HEK293T (cell line): Measurements from ENCODE around the gene CSF3R.

ENCODE experiments used
- CTCF ChIA-PET: fragments of 350-600 bp; formaldehyde crosslinking; extraction: SDS; loops from one replicate; lab custom pipeline; 2021; ENCODE audit warnings: antibody characterized with exemption, inconsistent platforms; lab: Yijun Ruan, JAX
- POLR2A ChIA-PET: fragments of 350-600 bp; formaldehyde crosslinking; extraction: SDS; loops from one replicate; lab custom pipeline; 2020; ENCODE audit warnings: antibody characterized with exemption, inconsistent platforms; lab: Yijun Ruan, JAX
- DNase-seq: peaks from one replicate; pipeline ENCODE4 v3.0.0; 2012; ENCODE audit warnings: mixed read lengths; ENCODE audit errors: extremely low spot score
- ARNT ChIP-seq: fragments of 450-650 bp; IDR thresholded peaks from 2 replicates; pipeline ENCODE4 v1.6.1; 2017; ENCODE audit warnings: mild to moderate bottlenecking
- BHLHE40 ChIP-seq: fragments of 450-650 bp; IDR thresholded peaks from 2 replicates; pipeline ENCODE4 v1.6.1; 2016; ENCODE audit warnings: mild to moderate bottlenecking, moderate library complexity, borderline replicate concordance
- CTBP1 ChIP-seq: fragments of 450-650 bp; IDR thresholded peaks from 2 replicates; pipeline ENCODE4 v1.6.1; 2016; ENCODE audit warnings: borderline replicate concordance
- ELF4 ChIP-seq: fragments of 450-650 bp; IDR thresholded peaks from 2 replicates; pipeline ENCODE4 v1.6.1; 2017; ENCODE audit warnings: antibody characterized with exemption
- FOXA1 ChIP-seq: fragments of 450-650 bp; IDR thresholded peaks from 2 replicates; pipeline ENCODE4 v1.6.1; 2016; ENCODE audit warnings: mild to moderate bottlenecking
- FOXK2 ChIP-seq: fragments of 450-650 bp; IDR thresholded peaks from 2 replicates; pipeline ENCODE4 v1.6.1; 2016; ENCODE audit warnings: mild to moderate bottlenecking
- FOXM1 ChIP-seq: fragments of 450-650 bp; IDR thresholded peaks from 2 replicates; pipeline ENCODE4 v1.6.1; 2017; ENCODE audit warnings: mild to moderate bottlenecking, borderline replicate concordance
- HDGF ChIP-seq: fragments of 450-650 bp; IDR thresholded peaks from 2 replicates; pipeline ENCODE4 v1.6.1; 2017; ENCODE audit warnings: antibody characterized with exemption, borderline replicate concordance
- L3MBTL2 ChIP-seq: fragments of 450-650 bp; conservative IDR thresholded peaks from 2 replicates; pipeline ENCODE4 v1.6.1; 2016; ENCODE audit warnings: mild to moderate bottlenecking
- LEF1 ChIP-seq: fragments of 450-650 bp; IDR thresholded peaks from 2 replicates; pipeline ENCODE4 v1.6.1; 2017; ENCODE audit warnings: mild to moderate bottlenecking, borderline replicate concordance
- NFRKB ChIP-seq: fragments of 450-650 bp; IDR thresholded peaks from 2 replicates; pipeline ENCODE4 v1.6.1; 2016; ENCODE audit warnings: mild to moderate bottlenecking, moderate library complexity
- SP1 ChIP-seq: fragments of 450-650 bp; IDR thresholded peaks from 2 replicates; pipeline ENCODE4 v1.6.1; 2017
- SUZ12 ChIP-seq: fragments of 450-650 bp; IDR thresholded peaks from 2 replicates; pipeline ENCODE4 v1.6.1; 2016; ENCODE audit warnings: mild to moderate bottlenecking
- TARDBP ChIP-seq: fragments of 450-650 bp; IDR thresholded peaks from 2 replicates; pipeline ENCODE4 v1.6.1; 2016
- ZNF384 ChIP-seq: fragments of 450-650 bp; IDR thresholded peaks from 2 replicates; pipeline ENCODE4 v1.6.1; 2016
- TF ChIP-seq, protein P1 (sequence below): fragments of 450-650 bp; IDR thresholded peaks from 2 replicates; pipeline ENCODE4 v1.6.1; 2016

CSF3R gene

DNA sequence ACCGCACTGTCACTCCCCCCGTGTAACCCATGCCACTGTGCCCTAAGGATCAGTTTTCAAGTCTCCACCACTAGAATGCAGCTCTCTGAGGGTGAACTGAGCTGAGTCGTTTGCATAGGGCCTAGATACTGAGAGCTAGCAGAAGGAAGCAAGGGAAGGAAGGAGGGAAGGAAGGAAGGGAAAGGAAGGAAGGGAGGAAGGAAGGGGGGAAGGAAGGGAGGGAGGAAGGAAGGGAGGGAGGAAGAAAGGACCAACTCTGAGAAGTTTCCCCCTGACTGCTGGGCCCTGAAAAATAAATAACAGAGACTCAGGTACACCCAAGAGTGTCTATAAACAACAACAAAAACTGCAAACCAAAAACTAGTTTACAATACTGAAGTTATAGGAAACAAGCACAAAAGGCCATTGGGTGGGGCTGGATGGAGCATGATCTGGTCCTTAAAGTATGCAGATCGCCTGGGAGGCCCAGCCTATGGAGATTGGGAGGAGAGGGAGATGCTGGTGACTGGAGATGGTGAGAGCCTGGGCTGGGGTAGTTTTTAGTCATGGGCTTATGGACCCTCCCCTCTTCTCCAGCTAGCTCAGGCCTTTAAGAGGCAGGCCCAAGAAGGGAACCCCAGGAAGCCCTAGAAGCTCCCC is 16.9 kb downstream of the CSF3R start:
- DNase-seq = no peak
- CTCF ChIA-PET = interaction anchor here (0.8 kb wide), 1 partner anchor 110 kb away, joined by 3 read pairs; no protein-coding TSS in a partner anchor
- TF ChIP-seq FOXA1 (no peak), ELF4 (no peak), ZNF384 (no peak)
- POLR2A ChIA-PET = interaction anchor here (0.7 to 6.8 kb wide), 2 partner anchors 16 to 46 kb away, joined by 3 to 77 read pairs; partner anchors contain the start of gene OSCP1

DNA sequence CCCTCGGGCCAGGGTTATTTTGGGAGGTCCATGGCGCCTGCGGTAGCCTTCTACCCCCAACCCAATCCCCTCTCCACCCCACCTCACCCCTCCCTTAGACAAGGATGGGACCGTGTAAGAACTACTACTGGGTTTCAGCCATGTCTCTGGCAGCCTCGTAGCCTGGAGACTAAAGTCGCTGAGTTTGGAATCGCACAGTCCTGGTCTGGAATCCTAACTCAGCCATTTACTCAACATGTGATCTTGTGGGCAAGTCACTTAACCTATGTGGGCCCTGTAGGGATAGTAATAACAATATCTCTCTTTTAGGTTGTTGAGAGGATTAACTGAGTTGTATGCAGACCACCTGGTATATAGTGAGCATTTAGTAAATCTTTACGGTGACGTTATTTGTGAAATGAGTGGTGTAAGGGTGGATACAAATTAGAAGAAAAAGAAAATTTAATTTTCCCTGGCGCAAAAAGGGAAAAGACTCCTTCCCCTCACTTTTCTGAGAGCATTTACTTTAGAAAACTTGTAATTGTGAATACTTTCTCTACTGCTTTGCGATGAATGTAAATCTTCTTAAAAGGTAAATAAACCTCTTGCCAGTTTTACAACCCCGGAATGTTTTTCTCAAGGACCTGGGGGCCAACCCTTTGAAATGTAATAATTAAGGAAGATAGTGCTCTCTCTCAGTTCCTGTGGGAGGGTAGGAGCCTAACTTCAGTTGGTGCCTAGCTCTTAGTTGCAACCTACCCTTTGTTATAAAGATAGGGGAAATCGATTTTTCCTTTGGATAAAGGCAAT is 17.9 kb downstream of the CSF3R start:
- ChIA-PET POLR2A (interaction anchor here (0.7 to 6.8 kb wide), 23 partner anchors 8 to 1226 kb away, joined by 3 to 77 read pairs (median 5); partner anchors contain the start of genes CSF3R, OSCP1, SH3D21 and STK40), CTCF (interaction anchor here (0.7 to 0.8 kb wide), 2 partner anchors 111 to 131 kb away, joined by 3 read pairs; no protein-coding TSS in a partner anchor)
- DNase-seq = peak; percentile 53
- TF ChIP-seq, protein P1, sequence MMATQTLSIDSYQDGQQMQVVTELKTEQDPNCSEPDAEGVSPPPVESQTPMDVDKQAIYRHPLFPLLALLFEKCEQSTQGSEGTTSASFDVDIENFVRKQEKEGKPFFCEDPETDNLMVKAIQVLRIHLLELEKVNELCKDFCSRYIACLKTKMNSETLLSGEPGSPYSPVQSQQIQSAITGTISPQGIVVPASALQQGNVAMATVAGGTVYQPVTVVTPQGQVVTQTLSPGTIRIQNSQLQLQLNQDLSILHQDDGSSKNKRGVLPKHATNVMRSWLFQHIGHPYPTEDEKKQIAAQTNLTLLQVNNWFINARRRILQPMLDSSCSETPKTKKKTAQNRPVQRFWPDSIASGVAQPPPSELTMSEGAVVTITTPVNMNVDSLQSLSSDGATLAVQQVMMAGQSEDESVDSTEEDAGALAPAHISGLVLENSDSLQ = peak; percentile 60
- no peak for TF ChIP-seq FOXK2

DNA sequence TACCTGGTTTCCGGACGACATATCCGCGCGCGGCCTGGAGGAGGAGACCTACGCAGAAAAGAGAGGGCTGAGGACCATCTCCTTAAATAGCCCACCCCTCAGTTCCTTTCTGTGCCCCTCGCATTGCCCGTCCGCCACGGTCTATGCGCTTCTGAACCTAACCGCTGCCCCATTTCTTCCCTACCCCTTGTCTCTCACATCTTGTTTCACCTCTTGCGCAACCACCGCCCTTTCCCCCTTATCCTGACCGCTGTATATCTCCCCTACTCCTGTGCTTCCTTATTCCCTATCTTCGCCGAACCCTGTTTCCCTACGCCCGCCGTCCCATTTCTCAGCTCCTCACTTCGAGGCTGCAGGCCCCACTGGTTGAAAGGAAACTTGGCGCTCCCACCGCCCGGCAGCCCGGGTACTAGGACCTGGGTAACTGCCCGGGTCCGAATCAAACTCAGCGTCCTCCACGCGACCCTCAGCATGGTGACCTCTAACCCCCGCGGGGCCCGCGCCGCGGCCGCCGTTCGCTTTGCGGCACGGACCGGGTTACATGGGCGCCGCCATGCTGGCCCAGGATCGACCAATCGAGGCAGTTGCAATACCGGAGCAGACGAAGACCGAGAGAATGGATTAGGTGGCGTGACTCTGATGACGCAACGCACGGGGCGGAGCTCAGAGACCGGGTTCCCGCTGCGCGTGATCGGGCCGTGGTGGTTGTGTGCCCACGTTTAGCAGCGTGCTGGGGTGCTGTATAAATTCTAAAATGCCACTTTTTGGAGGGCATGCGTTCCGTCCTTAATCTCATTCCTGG is 18.7 kb downstream of the CSF3R start, which contains the start of gene MRPS15:
TSS of gene MRPS15 (minus strand) at position 582 of the 802 bp plus-strand sequence. CDS start at position 473, 109 bp downstream.
- POLR2A ChIA-PET = interaction anchor here (0.6 to 6.8 kb wide), 24 partner anchors 8 to 1226 kb away, joined by 3 to 77 read pairs (median 5); partner anchors contain the start of genes CSF3R, OSCP1, SH3D21 and STK40
- DNase-seq = peak; percentile 94
- CTCF ChIA-PET = interaction anchor here (0.6 kb wide), 1 partner anchor 154 kb away, joined by 3 read pairs; no protein-coding TSS in a partner anchor
- TF ChIP-seq ARNT (peak; percentile 86), SP1 (no peak), NFRKB (no peak), L3MBTL2 (peak; percentile 69), ELF4 (peak; percentile 82), FOXM1 (no peak), FOXA1 (no peak)
- TF ChIP-seq, protein P1 = no peak

DNA sequence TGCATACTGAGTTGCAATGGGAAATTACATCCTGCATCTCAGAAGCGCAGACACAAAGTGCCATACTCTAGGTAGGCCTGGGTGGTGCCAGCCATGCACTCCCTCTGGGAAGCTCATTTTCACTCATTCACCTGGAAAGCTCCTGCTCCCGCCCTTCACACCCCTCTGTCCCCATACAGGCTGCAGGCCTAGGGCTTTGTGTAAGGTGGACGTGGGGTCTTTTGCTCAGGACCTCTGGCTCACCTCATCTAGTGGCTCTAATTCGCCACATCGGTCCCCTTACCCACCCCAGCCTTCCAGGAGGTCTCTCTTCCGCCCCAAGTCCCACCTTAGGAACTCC is 19.3 kb downstream of the CSF3R start:
- TF ChIP-seq ARNT (no peak), ELF4 (no peak), TARDBP (no peak), FOXK2 (no peak), FOXM1 (no peak), NFRKB (no peak), BHLHE40 (no peak), CTBP1 (no peak), SUZ12 (no peak), L3MBTL2 (no peak), LEF1 (no peak), SP1 (no peak), HDGF (no peak), ZNF384 (no peak), FOXA1 (no peak)
- TF ChIP-seq, protein P1 = no peak
- ChIA-PET CTCF (no interaction called here), POLR2A (interaction anchor here (0.6 to 6.8 kb wide), 8 partner anchors 9 to 77 kb away, joined by 3 to 77 read pairs (median 8); partner anchors contain the start of genes OSCP1 and STK40)
- DNase-seq = no peak

DNA sequence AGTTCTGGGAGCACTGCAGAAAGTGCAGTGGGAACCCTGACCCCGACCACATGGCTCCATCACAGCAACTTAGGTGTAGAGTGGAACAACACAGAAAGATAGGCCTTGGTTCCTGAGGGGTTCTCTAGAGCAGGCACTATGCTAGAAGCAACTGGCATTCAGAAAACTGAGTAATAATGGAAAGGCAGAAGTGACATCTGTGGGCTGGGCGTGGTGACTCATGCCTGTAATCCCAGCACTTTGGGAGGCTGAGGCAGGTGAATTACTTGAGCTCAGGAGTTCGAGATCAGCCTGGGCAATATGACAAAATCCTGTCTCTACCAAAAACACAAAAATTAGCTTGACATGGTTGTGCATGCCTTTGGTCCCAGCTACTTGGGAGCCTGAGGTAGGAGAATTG is 23.8 kb downstream of the CSF3R start:
- POLR2A ChIA-PET = interaction anchor here (2.0 kb wide), 1 partner anchor 8 kb away, joined by 7 read pairs; the partner anchor contains the start of gene OSCP1
- TF ChIP-seq ZNF384 = no peak
- TF ChIP-seq CTBP1 = no peak
- no peak for TF ChIP-seq NFRKB
- no peak for TF ChIP-seq FOXK2
- no peak for TF ChIP-seq L3MBTL2
- no peak for TF ChIP-seq SP1
- TF ChIP-seq LEF1 = no peak
- no peak for TF ChIP-seq FOXM1
- no peak for TF ChIP-seq BHLHE40
- TF ChIP-seq SUZ12 = no peak
- TF ChIP-seq FOXA1 = no peak
- TF ChIP-seq TARDBP = no peak

DNA sequence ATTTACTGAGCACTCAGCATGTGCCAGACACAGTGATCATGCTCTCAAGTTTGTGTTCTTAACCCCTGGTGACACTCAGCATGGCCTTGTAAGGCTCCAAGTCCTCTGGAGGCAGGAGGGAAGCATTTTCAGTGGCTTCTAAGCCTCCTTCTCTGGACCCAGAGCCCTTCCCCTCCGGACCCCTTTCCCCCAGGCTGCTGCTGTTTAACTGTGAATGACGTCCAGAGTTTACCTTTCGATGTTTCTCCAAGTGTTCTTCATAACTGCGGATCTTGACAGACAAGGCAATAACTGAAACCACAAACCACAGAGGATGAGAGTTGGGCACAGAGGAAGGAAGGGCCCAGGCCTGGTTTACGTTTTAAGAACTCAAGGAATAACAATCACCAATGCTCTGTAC is 25.0 kb downstream of the CSF3R start:
- ChIA-PET POLR2A (no interaction called here), CTCF (no interaction called here)
- TF ChIP-seq L3MBTL2 = no peak
- TF ChIP-seq FOXA1 = no peak
- TF ChIP-seq SUZ12 = no peak
- TF ChIP-seq FOXM1 = no peak
- TF ChIP-seq BHLHE40 = no peak
- no peak for TF ChIP-seq CTBP1
- TF ChIP-seq LEF1 = no peak
- TF ChIP-seq HDGF = no peak
- no peak for TF ChIP-seq ZNF384
- TF ChIP-seq ARNT = no peak
- TF ChIP-seq NFRKB = no peak
- no peak for TF ChIP-seq FOXK2
- no peak for TF ChIP-seq ELF4
- TF ChIP-seq TARDBP = no peak
- TF ChIP-seq, protein P1 = no peak
- TF ChIP-seq SP1 = no peak
- DNase-seq = no peak

More for the DNA sequence above, 23.8 kb downstream of the CSF3R start:
- CTCF ChIA-PET = interaction anchor here (0.7 kb wide), 1 partner anchor 309 kb away, joined by 3 read pairs; no protein-coding TSS in a partner anchor
- no peak for DNase-seq
